SKM-1 treated with dmso at 0.1 percent for 144 hours (cell line): ENCODE data around the gene LAMA5.

Experiments
- DNase-seq: peaks from one replicate; lab custom pipeline; 2025; ENCODE audit not compliant: unreplicated experiment; lab: John Stamatoyannopoulos, UW

The LAMA5 gene

GRCh38 chr20:62316331-62317166 is 50.6 kb downstream of the LAMA5 start:
- no peak for DNase-seq

- no peak for DNase-seq
These were observed 51.3 kb downstream of the LAMA5 start for GRCh38 chr20:62315773-62316172.

GRCh38 chr20:62314711-62315302 is 52.3 kb downstream of the LAMA5 start:
- no peak for DNase-seq

- DNase-seq, result no peak
These were observed 52.8 kb downstream of the LAMA5 start for GRCh38 chr20:62314339-62314638.

- no peak for DNase-seq
These were observed 53.4 kb downstream of the LAMA5 start for GRCh38 chr20:62313460-62314338.

GRCh38 chr20:62313021-62313420 is 54.1 kb downstream of the LAMA5 start:
- no peak for DNase-seq

- no peak for DNase-seq
These were observed 54.5 kb downstream of the LAMA5 start for GRCh38 chr20:62312662-62312977.

- DNase-seq, result no peak
These were observed 55.1 kb downstream of the LAMA5 start for GRCh38 chr20:62311832-62312661.

- DNase-seq, result no peak
These were observed 56.0 kb downstream of the LAMA5 start for GRCh38 chr20:62311150-62311549.

GRCh38 chr20:62310757-62311121 is 56.4 kb downstream of the LAMA5 start:
- no peak for DNase-seq

- no peak for DNase-seq
These were observed 57.0 kb downstream of the LAMA5 start for GRCh38 chr20:62309947-62310756.

GRCh38 chr20:62309198-62309944 is 57.7 kb downstream of the LAMA5 start:
- DNase-seq, result no peak

- no peak for DNase-seq
These were observed 58.9 kb downstream of the LAMA5 start for GRCh38 chr20:62308102-62308822.

- no peak for DNase-seq
These were observed 59.6 kb downstream of the LAMA5 start for GRCh38 chr20:62307226-62308101.

- no peak for DNase-seq
These were observed 60.5 kb downstream of the LAMA5 start for GRCh38 chr20:62306414-62307187.

- no peak for DNase-seq
These were observed 61.2 kb downstream of the LAMA5 start for GRCh38 chr20:62305765-62306413.
